Stomach (tissue), 4 donors: ENCODE data around the gene GABRB2.

Experiments
- EP300 ChIP-seq: sonication (generic); formaldehyde crosslinking; IDR thresholded peaks from one replicate; pipeline ENCODE4 v1.6.1; 2017; ENCODE audit warnings: antibody characterized with exemption
- POLR2A ChIP-seq, 4 donors: fragments of 450-650 bp; IDR thresholded peaks; one replicate each; pipeline ENCODE4 v1.6.1; 2016; ENCODE audit warnings: antibody characterized with exemption in 4 of 4, control low read depth in 2 of 4, mild to moderate bottlenecking in 1 of 4, moderate library complexity in 1 of 4
- POLR2AphosphoS5 ChIP-seq, 3 donors: sonication (generic); formaldehyde crosslinking; IDR thresholded peaks; one replicate each; pipeline ENCODE4 v1.6.1; 2016; ENCODE audit warnings: antibody characterized with exemption in 3 of 3
- TF ChIP-seq, protein P1 (sequence below), 7 experiments: fragments of 450-650 bp in 4 of 7; fragments of 200-600 bp in 3 of 7; sonication (generic) in 3 of 7; IDR thresholded peaks; one replicate each; pipeline ENCODE4 v1.5.1; 2016 to 2019; ENCODE audit warnings: antibody characterized with exemption in 7 of 7, control low read depth in 2 of 7, mild to moderate bottlenecking in 1 of 7

GRCh38 chr5:161274951-161275350 is 271.6 kb downstream of the GABRB2 start:
- TF ChIP-seq POLR2AphosphoS5 (IDR thresholded peaks at IDR 0.05) (no peak), POLR2A (IDR thresholded peaks at IDR 0.05) (no peak), EP300 (no peak)
- TF ChIP-seq, protein P1, sequence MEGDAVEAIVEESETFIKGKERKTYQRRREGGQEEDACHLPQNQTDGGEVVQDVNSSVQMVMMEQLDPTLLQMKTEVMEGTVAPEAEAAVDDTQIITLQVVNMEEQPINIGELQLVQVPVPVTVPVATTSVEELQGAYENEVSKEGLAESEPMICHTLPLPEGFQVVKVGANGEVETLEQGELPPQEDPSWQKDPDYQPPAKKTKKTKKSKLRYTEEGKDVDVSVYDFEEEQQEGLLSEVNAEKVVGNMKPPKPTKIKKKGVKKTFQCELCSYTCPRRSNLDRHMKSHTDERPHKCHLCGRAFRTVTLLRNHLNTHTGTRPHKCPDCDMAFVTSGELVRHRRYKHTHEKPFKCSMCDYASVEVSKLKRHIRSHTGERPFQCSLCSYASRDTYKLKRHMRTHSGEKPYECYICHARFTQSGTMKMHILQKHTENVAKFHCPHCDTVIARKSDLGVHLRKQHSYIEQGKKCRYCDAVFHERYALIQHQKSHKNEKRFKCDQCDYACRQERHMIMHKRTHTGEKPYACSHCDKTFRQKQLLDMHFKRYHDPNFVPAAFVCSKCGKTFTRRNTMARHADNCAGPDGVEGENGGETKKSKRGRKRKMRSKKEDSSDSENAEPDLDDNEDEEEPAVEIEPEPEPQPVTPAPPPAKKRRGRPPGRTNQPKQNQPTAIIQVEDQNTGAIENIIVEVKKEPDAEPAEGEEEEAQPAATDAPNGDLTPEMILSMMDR (IDR thresholded peaks at IDR 0.05), result no peak
